ENCODE results near the gene DSC3.

- TF ChIP-seq CTCF (IDR thresholded peaks at IDR 0.05; ENCODE audit: low read depth, low read length) (no peak), MYC (IDR thresholded peaks at IDR 0.05; ENCODE audit: low read depth, low read length) (no peak), POLR2A (IDR thresholded peaks at IDR 0.05; ENCODE audit: extremely low read depth, insufficient read length) (no peak), MAX (IDR thresholded peaks at IDR 0.05; ENCODE audit: low read depth, low read length) (no peak)
Observed at GRCh38 chr18:31056296-31056695, 13.8 kb upstream of the DSC3 start.
